ENCODE measurements around the gene GALNT9.
"Not testable (repeated sequence)": the region's sequence is repeated elsewhere in the genome, so short reads cannot be mapped to it uniquely, and the experiment has no call there.

Gene GALNT9

GRCh38 chr12:132263451-132264049 is 65.8 kb downstream of the GALNT9 start:
- DNase-seq = no peak

- no peak for DNase-seq
Observed at GRCh38 chr12:132263061-132263360, 66.4 kb downstream of the GALNT9 start.

GRCh38 chr12:132262256-132263060 is 66.9 kb downstream of the GALNT9 start:
- DNase-seq = no peak

GRCh38 chr12:132261328-132262138 is 67.9 kb downstream of the GALNT9 start:
- DNase-seq = no peak

DNA sequence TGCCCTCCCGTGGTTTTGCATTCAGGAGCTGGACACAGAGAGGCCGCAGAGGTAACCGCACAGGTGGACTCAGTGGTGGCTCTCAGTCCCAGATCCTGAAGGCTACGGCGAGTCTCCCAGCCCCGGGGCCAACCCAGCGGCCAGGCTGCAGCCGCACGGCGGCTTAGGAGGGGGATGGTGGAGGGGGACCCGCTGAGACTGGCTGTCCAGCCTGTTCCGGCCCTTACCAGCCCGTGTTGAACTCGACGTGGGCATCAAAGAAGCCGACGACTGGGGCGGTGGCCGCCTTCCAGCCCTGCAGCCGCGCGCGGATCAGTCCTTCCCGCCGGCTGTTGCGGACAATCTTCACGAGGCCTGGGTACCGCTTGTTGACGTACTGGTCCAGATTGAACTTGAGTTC is 68.7 kb downstream of the GALNT9 start:
- no peak for DNase-seq

DNA sequence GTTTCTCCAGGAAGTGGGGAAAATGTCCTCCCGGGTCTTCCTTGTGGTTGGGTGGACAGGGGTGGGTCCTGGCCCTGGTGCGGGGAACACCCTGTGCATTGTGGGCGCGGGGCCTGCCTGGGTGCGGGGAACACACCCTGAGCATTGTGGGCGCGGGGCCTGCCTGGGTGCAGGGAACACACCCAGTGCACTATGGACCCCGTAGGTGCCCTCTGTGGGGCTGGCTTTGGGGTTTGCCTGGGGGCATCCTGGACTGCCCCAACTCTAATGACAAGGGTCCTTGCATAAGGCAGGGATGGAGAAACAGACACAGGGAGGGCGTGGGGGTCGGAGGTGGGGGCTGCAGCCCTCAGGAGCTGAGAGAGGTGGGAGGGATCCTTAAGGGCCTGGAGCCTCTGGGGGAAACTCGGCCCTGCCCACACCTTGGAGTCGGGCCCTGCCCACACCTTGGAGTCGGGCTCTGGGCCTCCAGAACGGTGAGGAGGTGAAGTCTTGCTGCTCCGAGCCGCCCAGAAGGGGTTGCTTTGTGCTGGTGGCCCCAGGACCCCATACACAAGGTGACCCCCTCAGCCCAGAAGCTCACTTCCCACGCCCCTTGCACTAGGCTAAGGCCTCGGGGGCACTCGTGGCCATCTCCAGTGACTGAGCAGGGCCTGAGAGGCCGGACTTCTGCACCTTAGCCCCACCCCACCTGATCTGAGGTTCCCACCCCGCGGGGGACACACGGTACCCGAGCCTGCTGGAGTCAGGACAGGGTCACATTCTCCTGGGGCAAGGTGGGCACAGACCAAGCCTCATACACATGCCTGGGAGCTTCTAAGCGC is 69.3 kb downstream of the GALNT9 start:
- no peak for DNase-seq

- no peak for DNase-seq
Observed at GRCh38 chr12:132259364-132259871, 70.0 kb downstream of the GALNT9 start.

DNA sequence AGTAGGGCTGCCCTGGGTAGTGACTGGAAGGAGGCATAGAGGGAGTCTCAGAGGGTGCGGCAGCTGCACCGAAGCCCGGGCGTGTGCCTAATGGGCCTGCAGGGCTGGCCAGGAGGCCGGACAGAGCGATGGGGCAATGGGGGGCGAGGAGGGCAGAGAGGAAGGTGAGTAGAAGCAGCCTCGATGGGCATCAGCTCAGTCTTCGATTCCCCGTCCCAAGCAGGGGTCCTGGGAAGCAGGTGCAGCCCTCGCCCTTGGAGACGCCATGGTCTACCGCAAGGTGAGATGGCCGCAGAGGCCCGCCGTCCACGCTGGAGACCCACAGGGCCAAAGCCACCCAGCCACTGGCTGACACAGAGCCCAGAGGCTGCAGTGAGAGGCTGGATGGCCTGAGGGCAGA is 70.8 kb downstream of the GALNT9 start:
- DNase-seq = no peak

GRCh38 chr12:132257955-132258490 is 71.4 kb downstream of the GALNT9 start:
- DNase-seq = no peak

DNA sequence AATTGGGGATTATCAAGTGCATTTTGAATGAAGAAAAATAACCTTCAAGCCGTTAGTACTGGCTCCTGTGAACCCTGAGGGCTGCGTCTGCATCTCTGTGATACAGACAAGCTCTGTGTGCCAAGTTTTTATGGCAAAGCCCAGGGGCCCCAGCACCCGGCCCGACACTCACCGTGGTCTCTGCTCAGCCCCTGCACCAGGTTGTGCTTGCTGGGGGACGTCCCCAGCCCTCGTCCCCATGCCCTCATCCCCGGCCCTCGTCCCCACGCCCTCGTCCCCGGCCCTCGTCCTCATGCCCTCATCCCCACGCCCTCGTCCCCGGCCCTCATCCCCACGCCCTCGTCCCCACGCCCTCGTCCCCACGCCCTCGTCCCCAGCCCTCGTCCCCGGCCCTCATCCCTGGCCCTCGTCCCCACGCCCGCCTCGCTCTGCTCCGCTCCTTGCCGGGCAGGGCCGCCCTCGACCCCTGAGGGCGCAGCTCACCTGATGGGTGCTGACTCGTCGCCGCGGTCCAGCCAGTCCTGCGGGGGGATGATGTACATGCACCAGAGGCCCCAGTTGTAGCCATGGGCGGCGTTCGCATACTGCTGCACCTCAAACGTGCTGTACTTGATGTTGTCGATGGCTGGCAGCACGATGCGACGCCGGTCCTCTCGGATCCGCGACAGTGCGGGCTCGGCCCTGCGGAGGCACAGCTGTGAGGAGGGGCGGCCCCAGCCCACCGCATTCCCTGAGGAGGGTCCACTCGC is 72.0 kb downstream of the GALNT9 start:
- no peak for DNase-seq

- no peak for DNase-seq
Observed at GRCh38 chr12:132256646-132257045, 72.7 kb downstream of the GALNT9 start.

- DNase-seq = no peak
Observed at GRCh38 chr12:132255642-132256041, 73.7 kb downstream of the GALNT9 start.

DNA sequence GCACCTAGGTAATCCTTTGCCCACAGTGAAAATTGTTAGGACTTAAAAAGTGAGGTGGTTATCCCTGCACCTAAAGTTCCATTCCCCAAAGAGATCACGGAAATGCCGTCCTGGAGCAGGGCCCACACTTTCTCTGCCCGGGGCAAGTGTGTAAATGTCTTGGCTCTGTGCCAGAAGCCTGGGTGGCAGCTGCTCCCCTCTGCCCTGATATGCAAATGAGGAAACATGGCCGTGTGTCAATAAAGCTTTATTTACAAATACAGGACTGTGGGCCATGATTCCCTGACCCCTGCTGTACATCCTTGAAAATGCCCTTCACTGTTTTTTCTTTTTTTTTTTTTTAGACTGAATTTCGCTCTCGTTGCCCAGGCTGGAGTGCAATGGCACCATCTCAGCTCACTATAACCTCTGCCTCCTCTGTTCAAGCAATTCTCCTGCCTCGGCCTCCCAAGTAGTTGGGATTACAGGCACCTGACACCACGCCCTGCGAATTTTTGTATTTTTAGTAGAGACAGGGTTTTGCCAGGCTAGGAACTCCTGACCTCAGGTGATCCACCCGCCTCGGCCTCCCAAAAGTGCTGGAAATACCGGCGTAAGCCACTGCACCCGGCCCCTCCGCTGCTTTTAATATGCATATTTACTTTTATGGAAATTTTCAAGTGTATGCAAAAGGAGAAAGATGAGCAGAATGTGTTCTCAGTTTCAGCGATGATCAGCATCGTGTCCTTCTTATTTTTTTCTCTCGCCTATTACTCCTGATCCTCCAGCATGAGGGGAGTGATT is 75.5 kb downstream of the GALNT9 start:
- no peak for DNase-seq

DNA sequence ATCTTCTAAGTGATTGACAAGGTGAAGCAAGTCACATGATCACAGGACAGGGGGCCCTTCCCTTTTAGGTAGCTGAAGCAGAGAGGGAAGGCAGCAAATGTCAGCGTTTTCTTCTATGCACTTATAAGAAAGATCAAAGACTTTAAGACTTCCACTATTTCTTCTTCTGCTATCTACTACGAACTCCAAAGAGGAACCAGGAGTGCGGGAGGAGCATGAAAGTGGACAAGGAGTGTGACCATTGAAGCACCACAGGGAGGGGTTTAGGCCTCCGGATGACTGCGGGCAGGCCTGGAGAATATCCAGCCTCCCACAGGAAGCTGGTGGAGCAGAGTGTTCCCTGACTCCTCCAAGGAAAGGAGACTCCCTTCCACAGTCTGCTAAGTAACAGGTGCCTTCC is 76.4 kb downstream of the GALNT9 start:
- not testable (repeated sequence) for DNase-seq

- DNase-seq = no peak
Observed at GRCh38 chr12:132251741-132252490, 77.5 kb downstream of the GALNT9 start.

DNA sequence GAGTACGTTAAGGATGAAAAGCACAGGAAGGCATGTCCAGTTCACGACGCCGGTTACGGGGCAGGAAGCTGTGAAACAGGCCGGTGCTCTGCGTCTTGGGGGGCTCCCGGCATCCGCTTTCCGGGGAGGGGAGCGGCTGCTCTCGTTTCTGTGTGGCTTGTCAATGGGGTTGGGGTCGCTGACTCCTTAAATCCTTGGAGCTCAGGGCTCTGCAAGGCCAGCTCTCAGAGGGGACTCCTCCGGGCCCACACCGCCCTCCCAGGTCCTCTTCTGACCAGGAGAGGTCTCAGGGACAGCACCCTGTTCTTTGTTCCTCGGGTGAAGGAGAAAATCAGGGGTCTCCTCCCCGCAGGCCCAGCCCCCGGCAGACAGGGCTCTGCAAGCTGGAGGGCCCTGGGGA is 78.1 kb downstream of the GALNT9 start:
- DNase-seq = no peak

GRCh38 chr12:132250707-132251106 is 78.7 kb downstream of the GALNT9 start:
- no peak for DNase-seq

- no peak for DNase-seq
Observed at GRCh38 chr12:132249689-132250478, 79.5 kb downstream of the GALNT9 start.

GRCh38 chr12:132248453-132249167 is 80.8 kb downstream of the GALNT9 start:
- no peak for DNase-seq

Data from CD4-positive, alpha-beta T cell treated with Interleukin-15 for 1 hour (primary cell).